H9 (cell line): ENCODE measurements around the gene ABCG8. TPM values are rescaled to one million over a fixed set of nuclear protein-coding genes. Genes with fewer than 3 reads are reported as not detected.

Experiments
- DNase-seq: peaks from one replicate; pipeline ENCODE4 v3.0.0-alpha.2; 2017
- H2AFZ ChIP-seq: one replicate; pipeline ENCODE4 v1.6.1; 2013; ENCODE audit warnings: mild to moderate bottlenecking, low read length, control low read depth, moderate library complexity
- H2AK5ac ChIP-seq: 2 replicates; pipeline ENCODE4 v1.6.1; 2013; ENCODE audit warnings: low read length, control low read depth, mixed read lengths; ENCODE audit not compliant: insufficient read length
- H2BK120ac ChIP-seq: one replicate; pipeline ENCODE4 v1.6.1; 2013; ENCODE audit warnings: low read depth, mild to moderate bottlenecking, low read length, control low read depth, inconsistent platforms; ENCODE audit not compliant: poor library complexity, severe bottlenecking
- H2BK12ac ChIP-seq: 2 replicates; pipeline ENCODE4 v1.6.1; 2013; ENCODE audit warnings: low read length, control low read depth, mixed read lengths, low read depth; ENCODE audit not compliant: insufficient read length
- H2BK15ac ChIP-seq: 2 replicates; pipeline ENCODE4 v1.6.1; 2013; ENCODE audit warnings: low read depth, low read length, control low read depth
- H2BK20ac ChIP-seq: one replicate; pipeline ENCODE4 v1.6.1; 2013; ENCODE audit warnings: low read depth, mild to moderate bottlenecking, low read length, control low read depth, inconsistent platforms; ENCODE audit not compliant: poor library complexity, severe bottlenecking
- H2BK5ac ChIP-seq: 2 replicates; pipeline ENCODE4 v1.6.1; 2013; ENCODE audit warnings: low read length, control low read depth, mixed read lengths; ENCODE audit not compliant: insufficient read length
- H3K14ac ChIP-seq: 2 replicates; pipeline ENCODE4 v1.6.1; 2013; ENCODE audit warnings: low read length, control low read depth; ENCODE audit not compliant: insufficient read depth
- H3K18ac ChIP-seq: 2 replicates; pipeline ENCODE4 v1.6.1; 2013; ENCODE audit warnings: low read depth, mild to moderate bottlenecking, mixed read lengths, low read length, control low read depth; ENCODE audit not compliant: insufficient read length
- H3K23ac ChIP-seq: 2 replicates; pipeline ENCODE4 v1.6.1; 2013; ENCODE audit warnings: low read length, control low read depth, mixed read lengths, low read depth; ENCODE audit not compliant: insufficient read length
- H3K23me2 ChIP-seq: 2 replicates; pipeline ENCODE4 v1.6.1; 2013; ENCODE audit warnings: low read depth, mild to moderate bottlenecking, mixed read lengths, low read length, control low read depth; ENCODE audit not compliant: insufficient read length, poor library complexity, severe bottlenecking
- H3K27ac ChIP-seq: 2 replicates; pipeline ENCODE4 v1.5.1; 2013; ENCODE audit warnings: low read length, control low read depth, mixed read lengths, low read depth; ENCODE audit not compliant: insufficient read length
- H3K27me3 ChIP-seq: 2 replicates; pipeline ENCODE4 v1.6.1; 2013; ENCODE audit warnings: low read length, control low read depth, inconsistent platforms; ENCODE audit not compliant: insufficient read depth
- H3K4ac ChIP-seq: 2 replicates; pipeline ENCODE4 v1.6.1; 2013; ENCODE audit warnings: low read depth, mild to moderate bottlenecking, control low read depth, inconsistent platforms, low read length, moderate library complexity
- H3K4me1 ChIP-seq: 2 replicates; pipeline ENCODE4 v1.6.1; 2013; ENCODE audit warnings: low read length, control low read depth, inconsistent platforms; ENCODE audit not compliant: insufficient read depth
- H3K4me2 ChIP-seq: 2 replicates; pipeline ENCODE4 v1.6.1; 2013; ENCODE audit warnings: low read length, control low read depth, mixed read lengths; ENCODE audit not compliant: insufficient read length, insufficient read depth
- H3K56ac ChIP-seq: 2 replicates; pipeline ENCODE4 v1.6.1; 2013; ENCODE audit warnings: low read depth, mild to moderate bottlenecking, mixed read lengths, low read length, control low read depth; ENCODE audit not compliant: insufficient read length
- H3K79me1 ChIP-seq: 2 replicates; pipeline ENCODE4 v1.6.1; 2013; ENCODE audit warnings: low read depth, mild to moderate bottlenecking, moderate library complexity, low read length, control low read depth, inconsistent platforms; ENCODE audit not compliant: insufficient read depth, poor library complexity, severe bottlenecking
- H3K79me2 ChIP-seq: 2 replicates; pipeline ENCODE4 v1.6.1; 2013; ENCODE audit warnings: low read length, control low read depth, inconsistent platforms; ENCODE audit not compliant: insufficient read depth
- H3K9ac ChIP-seq: 2 replicates; pipeline ENCODE4 v1.6.1; 2013; ENCODE audit warnings: low read length, control low read depth, mixed read lengths; ENCODE audit not compliant: insufficient read length; ENCODE audit errors: extremely low read depth
- H3K9me3 ChIP-seq: one replicate; pipeline ENCODE4 v1.6.1; 2013; ENCODE audit warnings: low read depth, low read length, inconsistent platforms; ENCODE audit not compliant: control insufficient read depth
- H3T11ph ChIP-seq: one replicate; pipeline ENCODE4 v1.6.1; 2013; ENCODE audit warnings: mild to moderate bottlenecking, low read length, control low read depth, inconsistent platforms
- H4K20me1 ChIP-seq: one replicate; pipeline ENCODE4 v1.6.1; 2013; ENCODE audit not compliant: control insufficient read depth, insufficient read length, insufficient read depth
- H4K5ac ChIP-seq: 2 replicates; pipeline ENCODE4 v1.6.1; 2013; ENCODE audit warnings: low read depth, mild to moderate bottlenecking, mixed read lengths, low read length, control low read depth; ENCODE audit not compliant: insufficient read length
- H4K8ac ChIP-seq: replicated peaks from 2 replicates; pipeline ENCODE4 v1.6.1; 2013; ENCODE audit warnings: low read length, control low read depth, mixed read lengths, low read depth; ENCODE audit not compliant: insufficient read length
- H4K91ac ChIP-seq: 2 replicates; pipeline ENCODE4 v1.6.1; 2013; ENCODE audit warnings: low read depth, mild to moderate bottlenecking, moderate library complexity, mixed read lengths, low read length, control low read depth; ENCODE audit not compliant: insufficient read length
- H3K27ac Mint-ChIP-seq, 3 experiments: 2 replicates in 2 of 3; 3 replicates in 1 of 3; pipeline ENCODE4 v1.8.0; 2020 to 2021; ENCODE audit warnings: mixed read lengths in 3 of 3, mild to moderate bottlenecking in 1 of 3, moderate library complexity in 1 of 3
- H3K27me3 Mint-ChIP-seq: 2 replicates; pipeline ENCODE4 v1.8.0; 2021; ENCODE audit warnings: low read depth, mild to moderate bottlenecking, moderate library complexity, mixed read lengths
- H3K36me3 Mint-ChIP-seq, 3 experiments: 2 replicates in 2 of 3; 3 replicates in 1 of 3; pipeline ENCODE4 v1.8.0; 2020 to 2021; ENCODE audit warnings: low read depth in 3 of 3, mixed read lengths in 3 of 3; ENCODE audit not compliant: insufficient read depth in 1 of 3
- H3K4me1 Mint-ChIP-seq, 2 experiments: 2 replicates each; pipeline ENCODE4 v1.8.0; 2020; ENCODE audit warnings: mixed read lengths in 2 of 2
- H3K4me3 Mint-ChIP-seq, 2 experiments: 2 replicates in 1 of 2; 3 replicates in 1 of 2; pipeline ENCODE4 v1.8.0; 2020 to 2021; ENCODE audit warnings: mild to moderate bottlenecking in 2 of 2, mixed read lengths in 2 of 2, moderate library complexity in 1 of 2
- H3K9me3 Mint-ChIP-seq, 2 experiments: 2 replicates in 1 of 2; 3 replicates in 1 of 2; pipeline ENCODE4 v1.8.0; 2020; ENCODE audit warnings: mild to moderate bottlenecking in 2 of 2, mixed read lengths in 2 of 2, moderate library complexity in 1 of 2
- WGBS: extraction: QIAGEN DNeasy Blood & Tissue Kit; methylation state at CpG from one replicate; pipeline ENCODE4 v1.1.7; 2013; ENCODE audit warnings: missing lambda C conversion rate, low lambda C conversion rate, mixed read lengths; ENCODE audit not compliant: insufficient read length; ENCODE audit errors: extremely low coverage; 5-methylcytosine and 5-hydroxymethylcytosine counted together
- total RNA-seq: library from RNA; stranded (reverse); gene quantifications from 2 replicates; pipeline ENCODE4 v1.2.1, GENCODE V29; 2021
- TF ChIP-seq, protein P1 (sequence below): fragments of 200-600 bp; sonication (generic); conservative IDR thresholded peaks from 3 replicates; pipeline ENCODE4 v1.8.0; 2021; ENCODE audit warnings: antibody characterized with exemption, mild to moderate bottlenecking

ABCG8 gene
- total RNA-seq, 1 experiment from 2014 or later, result not detected

DNA sequence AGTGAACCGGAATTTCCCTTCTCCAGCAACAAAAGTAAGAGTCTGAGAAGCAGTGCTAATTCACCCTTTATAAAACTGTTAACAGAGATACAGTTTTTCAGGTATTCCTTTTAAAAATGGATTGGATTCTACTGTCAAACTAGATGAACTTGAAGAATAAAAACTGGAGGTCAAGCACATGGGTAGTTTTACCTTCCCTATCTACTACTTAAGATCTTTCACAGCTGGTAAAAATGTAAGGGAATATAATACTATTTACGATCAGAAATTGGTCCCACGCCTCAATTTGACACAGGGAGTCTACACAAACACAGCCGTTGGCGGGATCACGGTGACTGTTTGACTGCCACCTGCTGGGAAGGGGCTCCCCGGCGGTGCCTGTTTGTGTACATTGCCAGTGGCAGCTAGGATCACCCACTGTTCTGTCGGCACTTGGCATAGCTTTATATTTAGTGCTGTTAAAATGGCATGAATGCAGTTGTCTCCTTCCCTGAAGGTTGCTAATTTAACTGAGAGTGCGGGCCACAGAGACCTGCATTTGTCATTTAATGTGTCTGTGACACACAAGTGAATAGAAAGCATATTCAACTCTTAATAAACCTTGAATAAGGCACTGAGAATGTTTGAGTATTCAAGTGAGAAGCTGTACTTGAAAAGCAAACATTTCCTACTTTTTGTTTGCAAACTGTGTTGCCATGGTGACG, 59.5 kb downstream of the ABCG8 start:
- Histone ChIP-seq H2AK5ac (no peak overlapping the region), H3K79me2 (no peaks in the 10 kb centered on the region), H3K79me1 (no peaks in the 10 kb centered on the region), H3K23me2 (no peaks in the 10 kb centered on the region), H3K27ac (no peak overlapping the region), H3K9me3 (no peaks in the 10 kb centered on the region), H3K56ac (no peak overlapping the region), H2BK15ac (no peak overlapping the region), H2BK5ac (no peak overlapping the region), H3K18ac (no peak overlapping the region), H4K20me1 (no peaks in the 10 kb centered on the region), H4K91ac (no peak overlapping the region), H2AFZ (no peak overlapping the region), H3K14ac (no peak overlapping the region), H3K4ac (no peak overlapping the region), H4K8ac (no peak overlapping the region), H3K4me2 (no peak overlapping the region), H3K4me1 (no peaks in the 10 kb centered on the region), H3K9ac (no peak overlapping the region), H2BK120ac (no peak overlapping the region), H3K23ac (no peak overlapping the region), H3T11ph (no peak overlapping the region), H3K27me3 (no peaks in the 10 kb centered on the region), H2BK12ac (no peak overlapping the region), H4K5ac (no peak overlapping the region), H2BK20ac (no peak overlapping the region)
- TF ChIP-seq, protein P1, sequence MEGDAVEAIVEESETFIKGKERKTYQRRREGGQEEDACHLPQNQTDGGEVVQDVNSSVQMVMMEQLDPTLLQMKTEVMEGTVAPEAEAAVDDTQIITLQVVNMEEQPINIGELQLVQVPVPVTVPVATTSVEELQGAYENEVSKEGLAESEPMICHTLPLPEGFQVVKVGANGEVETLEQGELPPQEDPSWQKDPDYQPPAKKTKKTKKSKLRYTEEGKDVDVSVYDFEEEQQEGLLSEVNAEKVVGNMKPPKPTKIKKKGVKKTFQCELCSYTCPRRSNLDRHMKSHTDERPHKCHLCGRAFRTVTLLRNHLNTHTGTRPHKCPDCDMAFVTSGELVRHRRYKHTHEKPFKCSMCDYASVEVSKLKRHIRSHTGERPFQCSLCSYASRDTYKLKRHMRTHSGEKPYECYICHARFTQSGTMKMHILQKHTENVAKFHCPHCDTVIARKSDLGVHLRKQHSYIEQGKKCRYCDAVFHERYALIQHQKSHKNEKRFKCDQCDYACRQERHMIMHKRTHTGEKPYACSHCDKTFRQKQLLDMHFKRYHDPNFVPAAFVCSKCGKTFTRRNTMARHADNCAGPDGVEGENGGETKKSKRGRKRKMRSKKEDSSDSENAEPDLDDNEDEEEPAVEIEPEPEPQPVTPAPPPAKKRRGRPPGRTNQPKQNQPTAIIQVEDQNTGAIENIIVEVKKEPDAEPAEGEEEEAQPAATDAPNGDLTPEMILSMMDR, result no peak
- Mint-ChIP-seq H3K27ac (peak overlapping the region; percentile 34 to 76 (median 62); a peak in 3 of 7 replicates), H3K27me3 (no peaks in the 10 kb centered on the region), H3K9me3 (no peaks in the 10 kb centered on the region), H3K4me1 (peaks cover 0 to 4% of the 10 kb centered on the region in 2 experiments; a peak in 2 of 4 replicates), H3K36me3 (peaks cover 36 to 83% (median 61%) of the 10 kb centered on the region in 3 experiments), H3K4me3 (no peak overlapping the region)
- whole genome bisulfite sequencing, result no CpG with 5 or more reads among the region's 11 CpGs
- no peak for DNase-seq
